HG03108 (cell line): ENCODE measurements around the gene USP48.

Experiments used
- ATAC-seq: cut with Tn5 transposase; IDR thresholded peaks from one replicate; pipeline ENCODE4 v1.9.1; 2021; ENCODE audit warnings: moderate library complexity; ENCODE audit not compliant: unreplicated experiment

USP48 gene

DNA sequence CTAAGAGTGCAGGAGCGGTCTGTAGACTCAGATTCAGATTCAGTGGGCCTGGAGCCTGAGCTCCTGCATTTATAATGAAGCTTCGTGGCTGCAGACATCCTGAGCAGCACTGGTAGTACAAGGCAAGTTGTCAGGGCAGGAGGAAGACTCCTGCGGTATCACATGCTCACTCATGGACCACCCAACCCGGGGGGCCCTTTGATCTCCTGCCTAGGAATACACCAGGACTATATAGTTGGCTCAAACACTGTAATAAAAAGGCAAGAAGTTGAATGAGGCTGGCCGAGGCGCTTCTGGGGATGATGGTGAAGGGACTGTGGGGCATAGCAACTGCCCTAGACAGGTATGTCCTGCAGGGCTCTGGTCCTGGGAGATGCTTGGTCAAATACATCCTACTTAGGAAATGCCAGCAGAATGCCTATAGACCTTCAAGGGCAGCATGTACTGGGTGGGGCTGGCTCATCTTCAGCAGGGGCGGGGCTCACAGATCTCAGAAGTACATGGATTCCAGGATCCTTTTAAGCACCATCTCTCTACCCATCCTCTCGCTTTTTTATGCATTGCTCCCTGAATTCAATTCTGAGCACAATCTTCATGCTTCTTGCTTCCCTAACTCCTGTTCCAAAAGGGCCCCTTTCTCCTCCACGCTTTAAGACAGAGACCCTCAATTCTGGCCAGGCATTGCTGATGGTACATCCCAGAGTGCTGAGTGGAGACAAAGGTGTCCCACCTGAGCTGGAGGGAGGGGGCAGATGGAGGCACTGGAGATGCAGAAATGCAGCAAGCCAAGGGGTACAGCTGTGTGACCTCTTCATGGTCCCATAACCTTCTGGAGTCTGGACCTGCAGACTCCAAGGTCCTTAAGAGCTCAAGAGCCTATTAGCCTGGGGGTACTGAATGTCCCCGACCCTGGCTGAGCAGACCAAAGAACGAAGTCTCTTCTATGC, 111.7 kb downstream of the USP48 start:
- no peak for ATAC-seq

DNA sequence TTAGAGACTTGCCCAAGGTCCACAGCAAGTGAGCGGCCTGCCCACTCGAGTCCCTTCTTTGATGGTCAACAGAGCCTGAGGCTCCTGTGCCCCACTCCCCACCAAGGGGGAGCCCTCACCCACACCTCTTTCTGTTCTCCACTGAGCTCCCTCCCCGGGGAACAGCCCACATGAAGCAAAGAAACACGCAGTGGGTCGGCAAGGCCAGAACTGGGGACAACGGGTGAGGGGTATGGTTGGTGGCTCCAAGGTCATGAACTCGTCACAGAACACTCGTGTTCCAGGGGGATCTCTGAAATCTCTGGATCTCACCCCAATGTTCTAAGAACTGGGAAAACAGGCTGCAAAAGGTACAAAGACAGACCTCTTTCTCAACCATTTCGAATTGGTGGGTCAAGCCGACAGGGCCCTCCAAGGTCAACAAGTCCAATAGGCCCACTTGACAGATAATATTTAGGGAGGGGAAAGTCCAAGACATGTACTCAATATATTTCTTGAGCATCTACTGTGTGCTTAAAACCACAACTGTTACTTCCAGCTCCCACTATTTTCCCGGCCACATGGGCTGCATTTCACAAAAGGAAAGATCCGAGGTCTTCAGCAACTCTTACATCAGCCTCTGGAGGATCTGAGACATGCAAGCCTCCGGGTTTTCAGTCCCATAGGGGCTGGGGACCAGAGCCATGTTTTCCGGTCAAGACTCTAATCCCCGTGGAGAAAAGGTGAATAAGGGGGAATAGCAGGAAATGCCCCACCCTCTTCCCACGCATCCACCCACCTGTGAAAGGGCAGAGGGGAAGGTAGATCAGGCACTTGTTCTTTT, 112.7 kb downstream of the USP48 start:
- no peak for ATAC-seq

DNA sequence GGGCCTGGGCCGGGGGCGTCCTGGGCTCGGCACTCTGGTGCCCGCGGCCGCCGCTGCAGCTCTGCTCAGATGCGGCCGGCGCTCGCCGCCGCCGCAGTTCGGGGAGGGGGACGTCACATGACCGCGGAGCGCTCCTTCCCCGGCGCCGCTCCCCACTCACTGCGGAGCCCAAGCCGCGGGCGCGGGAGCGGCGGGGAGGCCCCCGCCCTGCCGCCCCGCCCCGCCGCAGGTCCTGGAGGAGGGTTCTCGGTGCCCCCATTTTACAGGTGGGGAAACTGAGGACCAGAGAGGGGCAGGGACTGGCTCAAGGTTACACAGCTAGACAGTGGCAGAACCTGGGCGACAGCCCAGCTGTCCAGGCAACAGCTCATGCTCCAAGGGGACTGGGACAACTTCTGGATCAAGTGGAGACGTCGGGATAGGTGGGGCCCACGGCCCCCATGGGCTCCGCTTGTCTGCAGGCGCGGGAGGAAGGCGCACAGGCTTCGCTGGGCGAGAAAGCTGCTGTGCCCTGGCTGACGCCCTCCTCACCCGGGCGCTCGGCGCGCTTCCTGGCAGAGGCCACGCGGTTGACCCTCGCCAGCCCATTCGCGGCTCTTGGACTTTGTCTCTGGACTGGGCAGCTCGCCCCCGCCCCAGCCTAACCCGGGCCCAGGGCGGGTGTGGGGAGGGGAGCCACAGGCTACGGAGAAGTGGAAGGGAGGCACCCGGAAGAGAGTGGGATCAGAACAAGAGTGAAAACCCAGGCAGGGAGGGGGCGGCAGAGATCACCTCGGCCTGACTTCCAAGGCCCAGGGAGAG, 113.5 kb downstream of the USP48 start, which contains the start of gene RAP1GAP:
TSS of gene RAP1GAP (minus strand) at position 100 of the 801 bp plus-strand sequence. CDS start 49,325 bp downstream, outside the sequence.
- ATAC-seq: no peak

DNA sequence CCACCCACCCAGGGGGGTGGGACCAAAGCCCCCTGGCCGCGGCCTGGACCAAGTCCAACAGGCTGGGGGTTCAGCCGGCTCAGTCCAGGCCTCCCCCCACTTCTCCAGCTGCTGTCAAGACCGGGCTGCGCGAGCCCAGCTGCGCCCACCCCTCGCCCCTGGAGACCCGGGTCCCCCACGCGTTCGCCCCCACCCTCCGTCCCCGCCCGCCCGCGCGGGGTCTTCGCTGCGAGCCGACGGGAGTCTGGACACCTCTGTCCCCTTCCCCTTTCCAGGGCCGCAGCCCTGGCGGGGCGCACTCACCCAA, 114.0 kb downstream of the USP48 start:
- no peak for ATAC-seq

DNA sequence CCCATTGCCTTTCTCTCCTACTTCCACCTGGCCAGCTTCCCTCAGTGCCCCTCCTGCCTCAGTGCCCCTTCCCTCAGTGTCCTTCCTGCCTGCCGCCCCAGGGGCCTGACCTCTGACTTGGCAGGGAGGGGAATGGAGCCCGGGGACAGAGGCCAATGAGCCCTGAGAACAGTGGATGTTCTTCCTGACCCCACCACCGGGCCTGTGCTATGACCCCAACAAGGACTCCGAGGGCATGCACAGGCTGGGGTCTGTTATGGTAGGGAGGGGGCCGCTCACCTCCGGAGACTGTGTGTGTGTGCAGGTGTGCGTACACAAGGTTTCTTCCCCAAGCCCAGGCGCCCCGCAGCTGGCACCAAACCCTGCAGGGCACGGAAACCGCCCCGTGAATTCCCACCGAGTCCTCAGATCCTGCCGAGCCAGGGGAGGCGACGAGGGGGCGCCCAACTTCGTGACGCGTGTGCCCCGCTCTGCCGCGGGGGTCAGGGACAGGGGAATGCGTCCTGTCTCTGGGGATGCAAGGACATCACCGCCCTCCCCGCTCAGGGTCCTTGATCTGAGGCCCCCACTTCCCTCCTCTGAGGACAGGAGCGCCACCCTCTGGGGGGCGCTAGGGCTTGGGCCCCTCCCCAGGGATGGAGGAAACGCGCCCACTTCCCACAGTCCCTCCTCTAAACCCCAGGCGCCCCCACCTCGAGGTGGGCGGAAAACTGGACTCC, 114.6 kb downstream of the USP48 start:
- ATAC-seq: no peak

DNA sequence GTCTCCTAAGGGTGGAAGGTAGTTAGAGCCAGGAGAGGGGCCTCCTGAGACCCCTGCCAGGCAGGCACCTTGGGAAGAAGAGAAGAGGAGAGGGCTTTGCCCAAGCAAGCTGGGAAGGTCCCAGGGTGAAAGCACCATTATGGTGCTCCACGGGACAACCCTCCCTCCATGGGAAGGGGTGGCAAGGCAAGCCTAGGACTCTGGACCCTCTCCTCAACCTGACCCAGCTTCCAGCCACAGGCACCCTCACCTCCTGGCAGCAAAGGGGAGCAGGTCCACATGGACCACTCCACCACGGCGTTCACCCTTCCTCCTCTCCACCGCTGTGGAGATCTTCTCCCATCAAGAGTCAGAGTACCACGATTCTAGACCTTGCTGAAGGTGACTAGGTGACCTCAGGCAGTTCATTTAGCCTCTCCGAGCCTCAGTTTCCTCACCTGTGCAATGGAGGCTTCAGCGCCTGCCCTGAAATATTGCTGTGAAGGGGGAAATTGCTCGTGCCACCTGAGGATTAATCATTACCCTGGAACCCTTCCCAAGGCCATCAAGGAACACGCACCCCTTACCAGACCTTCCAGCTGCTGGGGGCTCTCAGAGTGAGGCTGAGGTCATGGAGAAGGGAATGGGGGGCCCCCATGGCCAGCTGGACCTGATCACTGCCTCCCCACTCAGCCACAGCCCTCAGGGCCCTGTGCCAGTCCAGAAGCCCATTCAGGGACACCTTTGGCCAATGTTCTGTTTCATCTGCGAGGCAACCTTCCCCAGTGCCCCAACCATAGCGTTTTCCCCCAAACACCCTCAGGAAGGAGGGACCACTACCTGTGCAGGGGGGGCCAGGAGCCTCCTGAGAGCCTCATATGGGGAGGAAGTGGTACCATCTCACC, 115.4 kb downstream of the USP48 start:
- ATAC-seq: no peak

DNA sequence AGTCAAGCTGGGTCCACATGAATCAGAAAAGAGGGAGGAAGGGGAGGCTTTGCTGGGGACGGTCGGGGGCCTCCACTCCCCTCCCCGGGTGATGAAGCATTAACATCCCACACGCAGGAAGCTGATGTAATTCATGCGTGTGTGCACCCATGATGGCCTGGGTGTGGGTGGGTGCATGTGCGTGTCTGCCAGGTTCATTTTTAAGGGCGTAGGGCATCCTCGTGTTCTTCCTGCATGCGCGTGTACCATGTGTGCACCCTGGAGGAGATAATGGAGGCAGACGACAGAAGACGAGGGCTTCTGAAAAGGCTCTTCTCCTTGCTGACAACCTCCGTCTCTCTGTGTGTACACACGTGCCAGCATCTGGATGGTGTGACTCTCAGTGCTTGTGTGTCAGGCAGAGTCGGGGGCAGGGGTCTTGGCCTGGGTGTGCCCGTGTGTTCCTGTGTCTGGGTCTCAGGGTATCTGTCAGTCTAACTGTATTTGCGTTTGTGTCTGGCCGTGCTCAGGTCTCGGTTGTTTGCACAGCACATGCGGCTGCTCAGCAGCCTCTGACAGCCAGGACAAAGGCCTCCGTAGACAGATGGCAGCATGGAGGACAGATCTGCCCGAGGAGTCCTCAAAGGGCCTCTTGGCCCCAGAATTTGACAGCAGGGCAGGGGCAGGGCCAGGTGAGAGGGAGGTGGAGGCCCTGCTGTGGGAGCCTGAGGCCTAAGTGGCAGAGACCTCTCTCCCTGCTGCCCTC, 116.2 kb downstream of the USP48 start:
- ATAC-seq: no peak

DNA sequence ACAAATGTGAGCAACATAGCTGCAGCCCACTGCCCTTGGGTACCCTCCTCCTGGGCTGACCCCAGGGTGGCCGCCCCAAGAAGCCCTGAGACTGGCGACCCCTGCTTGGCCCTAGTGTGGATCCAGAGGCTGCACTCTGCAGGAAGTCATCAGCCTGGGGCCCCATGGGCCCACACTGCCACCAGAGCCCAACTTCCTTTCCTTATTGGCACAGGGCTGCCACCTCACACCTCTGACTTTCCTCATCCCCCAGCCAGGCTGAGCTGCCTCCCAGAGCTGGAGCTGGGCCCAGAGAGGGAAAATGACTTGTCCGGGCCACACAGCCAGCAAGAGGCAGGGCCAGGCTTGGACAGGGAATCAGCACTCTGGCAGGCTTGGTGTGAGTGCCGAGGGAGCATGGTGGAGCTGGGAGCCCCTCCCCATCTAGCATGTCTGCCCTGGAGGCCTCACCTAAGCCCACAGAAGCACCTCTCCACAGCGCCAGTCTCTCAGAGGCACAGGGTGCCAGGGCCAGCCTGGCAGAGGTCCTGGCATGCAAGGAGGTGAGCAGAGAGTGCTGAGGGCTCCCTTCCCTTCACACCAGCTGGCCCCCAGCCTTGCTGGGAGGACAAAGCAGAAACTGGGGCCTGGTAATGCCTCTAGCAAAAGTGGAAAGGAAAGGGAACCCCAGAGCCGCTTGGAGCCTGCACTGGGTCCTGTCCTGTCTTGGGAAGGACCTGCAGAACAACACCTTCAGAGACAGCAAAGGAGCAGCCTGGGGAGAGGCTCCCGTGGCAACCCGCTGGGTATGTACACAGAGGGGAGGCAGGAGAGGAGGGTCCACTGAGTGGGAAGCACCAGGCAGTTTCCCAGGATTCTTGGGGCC, 117.0 kb downstream of the USP48 start:
- no peak for ATAC-seq

DNA sequence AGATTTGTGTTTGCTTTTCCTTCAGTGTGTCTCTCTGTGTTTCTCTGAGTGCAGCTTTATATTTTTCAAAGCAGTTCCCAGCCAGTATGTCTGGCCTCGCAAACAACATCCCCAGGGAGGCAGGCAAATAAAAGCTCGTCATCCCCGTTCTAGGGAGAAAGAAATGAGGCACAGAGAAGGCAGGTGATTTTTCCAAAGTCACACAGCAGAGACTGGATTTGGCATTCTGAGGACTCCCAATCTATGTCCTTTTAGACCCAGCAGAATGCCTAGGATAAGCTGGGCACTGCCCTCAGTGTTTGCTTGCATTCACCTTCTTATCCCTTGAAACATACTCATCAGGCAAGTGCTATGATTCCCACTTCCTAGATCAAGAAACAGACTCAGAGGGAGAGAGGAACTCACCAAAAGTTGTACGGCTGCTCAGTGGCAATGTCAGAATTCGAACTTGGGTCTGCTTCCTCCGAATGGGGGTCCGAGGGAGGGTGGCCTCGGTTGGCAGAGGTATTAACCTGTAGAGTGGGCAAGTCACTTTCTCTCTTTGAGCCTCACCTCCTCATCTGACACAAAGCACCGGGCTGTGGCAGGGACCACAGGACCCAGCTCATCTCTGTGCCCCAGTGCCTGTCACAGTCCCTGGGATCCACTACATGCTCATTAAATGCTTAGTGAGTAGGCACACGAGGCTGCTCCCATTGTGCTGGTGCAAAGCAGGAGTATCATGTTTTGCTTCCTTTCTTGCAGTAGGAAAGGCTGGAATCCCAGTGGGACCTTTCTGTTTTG, 118.0 kb downstream of the USP48 start:
- no peak for ATAC-seq

DNA sequence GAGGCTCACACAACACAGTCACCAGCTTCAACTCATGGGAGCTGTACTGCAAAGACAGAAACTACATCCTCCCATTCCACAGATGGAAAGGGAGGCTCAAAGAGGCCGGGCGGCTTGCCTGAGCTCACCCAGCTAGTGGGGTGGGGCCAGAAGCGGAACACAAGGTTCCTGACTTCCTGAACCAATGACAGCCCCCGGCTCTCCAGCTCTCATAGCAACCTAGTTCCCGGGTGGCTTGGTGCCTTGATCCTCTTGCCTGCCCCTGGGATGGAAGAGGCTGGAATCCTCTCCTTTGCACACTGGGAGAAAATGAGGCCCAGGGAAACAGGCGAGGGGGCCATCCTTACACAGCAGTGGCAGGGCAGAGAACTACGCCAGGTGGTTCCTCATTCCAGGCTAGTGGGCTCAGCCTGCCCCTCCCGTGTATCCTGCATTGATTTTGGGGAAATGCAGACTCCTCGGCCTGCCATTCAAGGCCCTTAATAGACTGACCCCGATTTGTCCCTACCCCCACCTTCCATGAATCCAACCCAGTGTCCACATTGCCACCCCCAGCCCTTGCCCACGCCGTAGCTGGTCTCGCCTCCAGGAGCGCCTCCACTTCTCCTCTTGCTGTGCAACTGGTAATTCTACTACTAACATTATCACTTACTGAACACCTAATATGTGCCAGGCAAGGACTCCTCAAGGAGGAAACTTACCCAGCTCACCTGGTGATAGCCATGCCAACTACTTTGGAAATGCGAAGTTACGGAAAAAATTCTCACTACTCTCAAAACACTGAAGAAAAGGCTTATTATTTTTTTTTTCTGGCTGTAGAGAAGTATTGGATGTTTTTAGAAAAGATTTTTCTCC, 118.8 kb downstream of the USP48 start:
- ATAC-seq: no peak

DNA sequence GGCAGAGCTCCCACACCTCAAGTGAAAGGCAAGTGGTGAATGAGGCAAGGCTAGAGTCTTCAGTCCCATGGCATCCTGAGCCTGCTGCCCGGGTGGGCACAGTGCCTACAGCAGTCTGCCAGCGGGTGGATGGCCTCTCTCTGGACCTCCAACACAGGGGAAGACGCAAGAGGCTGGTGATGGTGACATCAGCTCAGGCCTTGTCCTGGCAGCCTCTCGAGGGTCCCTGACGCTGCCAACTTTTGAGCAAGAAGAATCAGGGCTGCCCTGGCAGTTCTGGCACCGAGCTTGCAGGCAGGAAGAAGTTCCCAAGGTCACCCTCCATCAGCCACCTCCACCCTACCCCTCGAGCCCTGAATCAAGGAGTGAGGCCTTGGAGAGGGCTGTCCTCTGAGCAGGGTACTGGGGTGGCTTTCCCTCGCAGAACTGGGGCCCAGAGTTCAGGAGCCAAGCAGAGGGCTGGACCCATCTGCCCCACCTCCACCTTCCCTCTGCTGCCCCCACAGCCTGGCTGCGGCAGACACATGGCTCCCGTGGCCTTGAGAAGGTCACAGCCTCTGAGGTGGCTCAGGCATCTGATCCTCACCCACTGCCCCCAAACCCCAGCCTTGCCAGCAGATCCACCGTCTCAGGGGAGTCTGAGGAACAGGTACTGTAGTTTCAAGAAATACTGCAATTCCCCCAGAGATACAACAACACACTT, 119.5 kb downstream of the USP48 start:
- ATAC-seq: no peak

DNA sequence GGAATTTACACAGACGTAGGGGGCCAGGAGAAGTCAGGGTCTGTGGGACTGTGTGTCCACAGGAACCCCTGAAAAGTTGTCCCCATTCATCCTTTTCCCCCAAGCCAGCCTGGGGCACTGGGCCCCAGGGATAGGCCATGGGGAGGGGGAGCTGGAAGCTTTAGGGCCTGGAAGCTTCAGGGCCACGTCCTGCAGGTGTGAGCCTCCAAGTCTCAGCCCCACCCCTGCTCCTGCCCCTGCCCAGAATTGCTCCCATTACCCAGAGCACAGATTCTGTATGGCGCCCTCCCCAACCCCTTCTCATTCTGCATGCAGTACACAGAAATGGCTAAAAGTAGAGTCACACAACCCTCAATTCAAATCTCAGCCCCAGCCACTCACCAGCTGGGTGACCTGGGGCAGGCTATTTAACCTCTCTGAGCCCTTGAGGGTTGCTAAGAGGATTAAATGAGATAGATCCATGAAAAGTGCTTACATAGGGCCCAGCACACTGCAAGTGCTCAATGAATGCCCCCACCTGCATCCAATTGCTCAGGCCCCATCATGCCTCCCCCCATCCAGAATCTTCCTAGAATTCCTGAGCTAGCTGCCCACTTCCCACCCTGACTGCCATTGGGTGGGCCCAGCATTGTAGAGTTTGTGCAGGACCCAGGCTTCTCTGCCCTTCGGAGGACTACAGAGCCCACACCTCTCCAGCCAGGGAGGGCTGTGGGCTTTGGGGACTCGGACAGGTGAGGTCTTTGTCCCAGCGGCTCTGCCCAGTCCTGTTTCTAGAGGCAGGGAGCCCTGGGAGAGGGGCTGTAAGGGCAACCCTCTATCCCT, 120.3 kb downstream of the USP48 start:
- ATAC-seq: no peak

DNA sequence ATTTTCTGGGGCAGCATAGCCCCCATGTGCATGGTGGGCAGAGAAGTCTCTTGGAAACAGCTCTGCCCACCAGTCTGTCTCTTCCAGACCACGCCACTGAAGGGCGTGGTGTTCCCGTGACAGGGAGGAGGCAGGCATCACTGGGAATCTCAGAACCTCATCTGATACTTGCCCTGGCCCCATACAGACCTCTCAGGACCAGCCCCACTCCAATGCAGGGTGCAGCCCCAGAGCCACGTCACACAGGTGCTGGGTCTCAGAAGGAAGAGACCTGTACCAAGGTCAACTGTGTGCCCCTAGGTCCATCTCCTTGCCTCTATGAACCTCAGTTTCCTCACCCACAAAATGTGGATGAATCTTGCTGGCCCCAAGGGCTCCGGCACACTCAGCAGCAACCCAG, 121.1 kb downstream of the USP48 start:
- no peak for ATAC-seq

DNA sequence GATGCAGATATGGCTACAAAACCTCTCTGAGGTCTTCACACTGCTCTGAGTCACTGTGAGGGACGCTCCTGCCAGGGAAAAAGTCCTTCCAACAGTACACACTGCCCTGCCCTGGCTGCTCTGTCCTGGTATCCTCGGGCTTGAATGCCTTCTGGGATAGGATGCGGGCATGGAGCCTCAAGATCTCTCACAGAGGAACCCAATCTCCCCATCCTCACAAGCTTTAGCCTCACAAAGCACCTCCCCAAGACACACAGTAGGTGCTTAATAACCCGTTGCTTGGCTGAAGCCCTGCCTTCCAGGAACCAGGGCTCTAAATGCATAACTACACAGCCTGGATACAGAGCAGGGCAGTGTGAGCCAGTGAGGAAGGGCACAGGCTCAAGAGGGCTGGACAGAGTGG, 123.0 kb downstream of the USP48 start:
- no peak for ATAC-seq
